K562 (cell line): ENCODE measurements around the gene PON3. TPM values are rescaled to one million over a fixed set of nuclear protein-coding genes. Genes with fewer than 3 reads are reported as not detected.

Source experiments
- ATAC-seq: fragments of 200-7000 bp; cut with Tn5 transposase; 3 replicates; pipeline ENCODE4 v1.9.1; 2020; ENCODE audit warnings: moderate library complexity
- BruUV-seq: library from RNA; stranded (reverse); fragments of 400-500 nt; replicated peaks from 2 replicates; lab custom pipeline; 2021; lab: Mats Ljungman, UMichigan
- CTCF ChIA-PET: fragments of 300-600 bp; formaldehyde crosslinking; extraction: SDS; loops from one replicate; lab custom pipeline; 2021; ENCODE audit warnings: low intra/inter-chr PET ratio; lab: Yijun Ruan, JAX
- POLR2A ChIA-PET: fragments of 300-600, 350-650 bp; sonication (Branson Sonifier 250); formaldehyde crosslinking; extraction: SDS; loops from one replicate; lab custom pipeline; 2021; ENCODE audit warnings: antibody characterized with exemption, inconsistent platforms; lab: Yijun Ruan, JAX
- DNase-seq, 4 experiments: peaks; one replicate each; pipeline versions ENCODE4 v3.0.0 to v3.0.0-alpha.2; 2011 to 2018; ENCODE audit warnings: low spot score in 3 of 4, mixed read lengths in 3 of 4; ENCODE audit errors: extremely low read depth in 1 of 4
- FAIRE-seq: peaks from 2 replicates; lab custom pipeline; 2011; peaks lifted over from hg19 to GRCh38; lab: Jason Lieb, UNC
- H2AFZ ChIP-seq: 2 replicates; pipeline ENCODE4 v1.6.0; 2011; ENCODE audit warnings: low read depth, low read length, control low read depth, inconsistent platforms
- H3K27ac ChIP-seq: fragments of 200-600 bp; 3 replicates; pipeline ENCODE4 v1.8.0; 2011; ENCODE audit warnings: low read depth, mild to moderate bottlenecking, control low read depth, inconsistent platforms, low read length, moderate library complexity, mixed read lengths; ENCODE audit errors: extremely low read depth
- H3K27me3 ChIP-seq, 2 experiments: fragments of 300-600 bp in 1 of 2; 2 replicates in 1 of 2; 3 replicates in 1 of 2; pipeline versions ENCODE4 v1.6.0 to v1.8.0; 2011; ENCODE audit warnings: inconsistent platforms in 2 of 2, low read length in 2 of 2, mild to moderate bottlenecking in 1 of 2, mixed read lengths in 1 of 2, moderate library complexity in 1 of 2; ENCODE audit not compliant: control insufficient read depth in 2 of 2, insufficient read depth in 2 of 2
- H3K36me3 ChIP-seq: fragments of 300-600 bp; 3 replicates; pipeline ENCODE4 v1.8.0; 2011; ENCODE audit warnings: mild to moderate bottlenecking, low read length, inconsistent platforms; ENCODE audit not compliant: control insufficient read depth, insufficient read depth
- H3K4me1 ChIP-seq, 2 experiments: fragments of 200-600 bp in 1 of 2; replicated peaks in 1 of 2; 2 replicates in 1 of 2; 3 replicates in 1 of 2; pipeline versions ENCODE4 v1.5.1 to v1.8.0; 2011; ENCODE audit warnings: inconsistent platforms in 2 of 2, low read length in 2 of 2, mild to moderate bottlenecking in 1 of 2, mixed read lengths in 1 of 2, moderate library complexity in 1 of 2; ENCODE audit not compliant: control insufficient read depth in 2 of 2, insufficient read depth in 2 of 2
- H3K4me2 ChIP-seq: 2 replicates; pipeline ENCODE4 v1.6.1; 2011; ENCODE audit warnings: low read length, control low read depth, inconsistent platforms, mixed read lengths; ENCODE audit not compliant: insufficient read depth
- H3K4me3 ChIP-seq: fragments of 200-600 bp; sonication (generic), shearing (Covaris generic); 2 replicates; pipeline ENCODE4 v1.5.1; 2016; ENCODE audit warnings: control low read depth, inconsistent platforms
- H3K79me2 ChIP-seq: fragments of 200-600 bp; 3 replicates; pipeline ENCODE4 v1.8.0; 2011; ENCODE audit warnings: low read length, inconsistent platforms; ENCODE audit not compliant: control insufficient read depth, insufficient read depth
- H3K9ac ChIP-seq, 2 experiments: 2 replicates each; pipeline versions ENCODE4 v1.6.0 to v1.6.1; 2011; ENCODE audit warnings: low read depth in 2 of 2, low read length in 2 of 2, control low read depth in 1 of 2, inconsistent platforms in 1 of 2, mild to moderate bottlenecking in 1 of 2, mixed read lengths in 1 of 2; ENCODE audit not compliant: insufficient read depth in 1 of 2
- H3K9me1 ChIP-seq: one replicate; pipeline ENCODE4 v1.6.0; 2011; ENCODE audit warnings: inconsistent platforms, mild to moderate bottlenecking, low read length, moderate library complexity; ENCODE audit not compliant: control insufficient read depth, insufficient read depth
- H3K9me3 ChIP-seq: replicated peaks from 2 replicates; pipeline ENCODE4 v1.5.1; 2011; ENCODE audit warnings: low read depth, low read length, inconsistent platforms; ENCODE audit not compliant: control insufficient read depth, insufficient read depth
- H4K20me1 ChIP-seq: replicated peaks from 2 replicates; pipeline ENCODE4 v1.6.1; 2011; ENCODE audit warnings: low read length, inconsistent platforms, mixed read lengths; ENCODE audit not compliant: control insufficient read depth, insufficient read depth
- ESRRB ChIP-seq: fragments of 250-450 bp; sonication (Bioruptor Pico); IDR thresholded peaks from 2 replicates; pipeline ENCODE4 v1.5.0; 2020; ENCODE audit warnings: mild to moderate bottlenecking, moderate library complexity, borderline replicate concordance
- GATAD2A ChIP-seq: fragments of 450-650 bp; IDR thresholded peaks from 2 replicates; pipeline ENCODE4 v1.6.1; 2017
- MEIS2 ChIP-seq: fragments of 450-650 bp; IDR thresholded peaks from 2 replicates; pipeline ENCODE4 v1.6.1; 2014; ENCODE audit warnings: mild to moderate bottlenecking; ENCODE audit not compliant: partially characterized antibody
- NFATC3 ChIP-seq: fragments of 450-650 bp; IDR thresholded peaks from 2 replicates; pipeline ENCODE4 v1.6.1; 2017; ENCODE audit warnings: mild to moderate bottlenecking
- PHB2 ChIP-seq: fragments of 450-650 bp; IDR thresholded peaks from 2 replicates; pipeline ENCODE4 v1.6.1; 2017; ENCODE audit warnings: low read depth
- RBM39 ChIP-seq: fragments of 200-400 bp; formaldehyde crosslinking; optimal IDR thresholded peaks from 2 replicates; pipeline ENCODE3; 2018; ENCODE audit warnings: low read depth, low read length
- SAP30 ChIP-seq: fragments of 200-600 bp; sonication (generic); IDR thresholded peaks from 2 replicates; pipeline ENCODE4 v1.6.1; 2012; ENCODE audit warnings: borderline replicate concordance, low read depth, mild to moderate bottlenecking, moderate library complexity, low read length, control low read depth, inconsistent platforms; ENCODE audit not compliant: insufficient read depth, poor library complexity, severe bottlenecking
- SLC30A9 ChIP-seq: fragments of 250-450 bp; sonication (Bioruptor Pico); IDR thresholded peaks from 2 replicates; pipeline ENCODE4 v1.8.0; 2022; ENCODE audit warnings: mild to moderate bottlenecking, moderate library complexity
- SOX6 ChIP-seq: fragments of 450-650 bp; IDR thresholded peaks from 2 replicates; pipeline ENCODE4 v1.6.1; 2014; ENCODE audit warnings: mild to moderate bottlenecking
- STAT5A ChIP-seq: IDR thresholded peaks from 2 replicates; pipeline ENCODE4 v1.6.1; 2012; ENCODE audit warnings: low read length, inconsistent platforms, borderline replicate concordance
- ZC3H4 ChIP-seq: sonication (generic); formaldehyde crosslinking; IDR thresholded peaks from 2 replicates; pipeline ENCODE4 v1.9.0; 2021; ENCODE audit warnings: missing genetic modification reagents, borderline replicate concordance
- ZNF134 ChIP-seq: fragments of 250-450 bp; sonication (Bioruptor Pico); conservative IDR thresholded peaks from 2 replicates; pipeline ENCODE4 v1.4.0; 2020
- ZNF561 ChIP-seq: fragments of 450-650 bp; formaldehyde crosslinking; conservative IDR thresholded peaks from 2 replicates; pipeline ENCODE4 v1.4.0; 2020; ENCODE audit warnings: mild to moderate bottlenecking, moderate library complexity
- ZNF764 ChIP-seq: fragments of 250-450 bp; sonication (Bioruptor Pico); IDR thresholded peaks from 2 replicates; pipeline ENCODE4 v1.4.0; 2020; ENCODE audit warnings: low read depth, mild to moderate bottlenecking, moderate library complexity
- in situ Hi-C: fragments of 300-500 bp; cut with MboI; formaldehyde crosslinking; loops from 4 replicates; pipeline ENCODE4 v1.15.0; 2018; ENCODE audit warnings: inconsistent platforms, mixed read lengths
- intact Hi-C: fragments of 100-400 bp; cut with micrococcal nuclease; formaldehyde crosslinking; loops from 2 replicates; pipeline ENCODE4 v1.14.2; 2022
- polyA plus RNA-seq, 8 experiments: library from polyadenylated mRNA; depleted of rRNA in 4 of 8; stranded (reverse) in 5 of 8; unstranded in 3 of 8; fragments of >200 nt; fragmentation: Nextera tagmentation in 2 of 8; fragmentation: Illumina TruSeq in 1 of 8; extraction: Ambion mirVana in 2 of 8; extraction: Trizol in 1 of 8; gene quantifications; 2 replicates each; pipeline versions ENCODE4 v1.2.1 to v1.2.3, GENCODE V29; 2011 to 2014; ENCODE audit warnings: inconsistent platforms in 1 of 8, missing spikeins in 1 of 8
- total RNA-seq, 7 experiments: library from RNA; depleted of rRNA in 6 of 7; stranded (reverse); fragments of >200 nt in 6 of 7; fragmentation: Illumina TruSeq in 2 of 7; extraction: Trizol in 2 of 7; gene quantifications; 2 replicates each; pipeline versions ENCODE4 v1.2.1 to v1.2.3, GENCODE V29; 2011 to 2021; ENCODE audit warnings: low replicate concordance in 1 of 7
- TF ChIP-seq, protein P1 (sequence below): fragments of 250-450 bp; sonication (Bioruptor Pico); IDR thresholded peaks from 2 replicates; pipeline ENCODE4 v1.8.0; 2022; ENCODE audit warnings: inconsistent platforms

PON3 gene
- total and polyA plus RNA-seq, 9 of the 15 experiments (the other 6 are each of a cell fraction or from before 2014, with no cell fraction given), result 0.15 to 0.38 (median 0.18) TPM; not detected in 6

- FAIRE-seq, result no peak
- ATAC-seq, result no peak
- no peak overlapping the region for H3K4me3 ChIP-seq
- no peak for DNase-seq
- no peak overlapping the region for H2AFZ ChIP-seq
- H3K27me3 ChIP-seq, result no peaks in the 10 kb centered on the region
- in situ Hi-C loops (no loop called here), intact Hi-C loops (no loop called here)
- H3K27ac ChIP-seq, result no peak overlapping the region
- no peak for TF ChIP-seq ESRRB
- no peak for TF ChIP-seq ZNF134 (CRISPR knock-in tag)
- TF ChIP-seq ZC3H4 (CRISPR knock-in tag), result no peak
- no peak for TF ChIP-seq MEIS2
- no peak for TF ChIP-seq SOX6
- TF ChIP-seq SAP30, result no peak
- no peak for TF ChIP-seq STAT5A
- TF ChIP-seq, all 486 proteins: peak for 0
- Histone ChIP-seq H3K4me1 (no peaks in the 10 kb centered on the region), H3K9me3 (no peaks in the 10 kb centered on the region), H3K79me2 (no peaks in the 10 kb centered on the region), H3K9ac (no peak overlapping the region), H3K36me3 (no peaks in the 10 kb centered on the region), H4K20me1 (no peaks in the 10 kb centered on the region), H3K9me1 (no peaks in the 10 kb centered on the region), H3K4me2 (no peak overlapping the region)
- ChIA-PET POLR2A (no interaction called here), CTCF (no interaction called here)
- no TSS peak for BruUV-seq
Observed at GRCh38 chr7:95335093-95335492, 61.1 kb downstream of the PON3 start.

DNA sequence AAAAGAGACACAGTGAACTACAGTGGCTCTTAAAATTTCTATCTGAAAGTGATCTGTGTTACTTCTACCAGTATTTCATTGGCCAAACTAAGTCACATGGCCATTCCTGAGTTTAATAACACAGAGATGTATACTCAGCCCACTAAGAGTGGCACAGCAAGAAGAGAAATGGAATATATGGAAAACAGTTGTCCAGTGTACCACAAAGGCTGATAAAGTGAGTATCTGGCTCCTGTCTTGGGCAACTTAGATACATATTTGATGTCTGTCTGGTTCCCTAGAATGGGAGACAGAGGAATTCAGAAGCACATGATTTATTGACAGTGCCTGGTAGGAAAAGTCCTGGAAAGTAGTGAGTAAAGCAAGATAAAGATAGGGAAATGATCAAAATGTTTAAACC, 61.7 kb downstream of the PON3 start:
- POLR2A ChIA-PET, result no interaction called here

More for the DNA sequence above, 61.7 kb downstream of the PON3 start:
- no TSS peak for BruUV-seq
- H3K9ac ChIP-seq, result no peak overlapping the region
- no peak overlapping the region for H3K27ac ChIP-seq
- H3K9me3 ChIP-seq, result no peaks in the 10 kb centered on the region
- no peaks in the 10 kb centered on the region for H3K4me1 ChIP-seq
- intact Hi-C loops (no loop called here), in situ Hi-C loops (no loop called here)
- H3K4me2 ChIP-seq, result no peak overlapping the region
- TF ChIP-seq SLC30A9 (CRISPR knock-in tag), result no peak
- TF ChIP-seq ZNF764, result no peak
- TF ChIP-seq NFATC3, result no peak
- TF ChIP-seq RBM39, result no peak
- no peak for TF ChIP-seq PHB2
- TF ChIP-seq ZNF561 (CRISPR knock-in tag), result no peak
- no peak for TF ChIP-seq GATAD2A
- TF ChIP-seq, protein P1, sequence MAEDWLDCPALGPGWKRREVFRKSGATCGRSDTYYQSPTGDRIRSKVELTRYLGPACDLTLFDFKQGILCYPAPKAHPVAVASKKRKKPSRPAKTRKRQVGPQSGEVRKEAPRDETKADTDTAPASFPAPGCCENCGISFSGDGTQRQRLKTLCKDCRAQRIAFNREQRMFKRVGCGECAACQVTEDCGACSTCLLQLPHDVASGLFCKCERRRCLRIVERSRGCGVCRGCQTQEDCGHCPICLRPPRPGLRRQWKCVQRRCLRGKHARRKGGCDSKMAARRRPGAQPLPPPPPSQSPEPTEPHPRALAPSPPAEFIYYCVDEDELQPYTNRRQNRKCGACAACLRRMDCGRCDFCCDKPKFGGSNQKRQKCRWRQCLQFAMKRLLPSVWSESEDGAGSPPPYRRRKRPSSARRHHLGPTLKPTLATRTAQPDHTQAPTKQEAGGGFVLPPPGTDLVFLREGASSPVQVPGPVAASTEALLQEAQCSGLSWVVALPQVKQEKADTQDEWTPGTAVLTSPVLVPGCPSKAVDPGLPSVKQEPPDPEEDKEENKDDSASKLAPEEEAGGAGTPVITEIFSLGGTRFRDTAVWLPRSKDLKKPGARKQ, result no peak
- H2AFZ ChIP-seq, result no peak overlapping the region
- no peak overlapping the region for H3K4me3 ChIP-seq
- FAIRE-seq (no peak), ATAC-seq (no peak), DNase-seq (no peak)
- CTCF ChIA-PET, result no interaction called here
- no peaks in the 10 kb centered on the region for H3K9me1 ChIP-seq
- H3K27me3 ChIP-seq, result no peaks in the 10 kb centered on the region
- no peaks in the 10 kb centered on the region for H3K79me2 ChIP-seq
- no peaks in the 10 kb centered on the region for H3K36me3 ChIP-seq
- no peaks in the 10 kb centered on the region for H4K20me1 ChIP-seq
